ENCODE data around the gene GCN1. TPM values are rescaled to one million over a fixed set of nuclear protein-coding genes. Genes with fewer than 3 reads are reported as not detected.

Gene GCN1
- polyA plus RNA-seq, 3 donors = 5.0 to 22.1 (median 8.3) TPM

GRCh38 chr12:120231316-120232011 lies 36.9 kb upstream of the GCN1 start:
- intact Hi-C loops (cut with micrococcal nuclease) = no loop called here
- H3K27ac Mint-ChIP-seq = peak overlapping the region; percentile 91 to 99 (median 97)

GRCh38 chr12:120230974-120231315 lies 36.4 kb upstream of the GCN1 start:
- H3K9me3 Mint-ChIP-seq = no peaks in the 10 kb centered on the region
- Histone ChIP-seq H3K27ac (ENCODE audit: low read depth in 1 of 2, low read length in 2 of 2) (peak overlapping the region; percentile 94), H3K36me3 (replicated peaks in 1 of 2; ENCODE audit: control insufficient read depth in 1 of 2, insufficient read depth in 2 of 2, low read length in 2 of 2) (peaks cover 9 to 14% of the 10 kb centered on the region in 2 donors), H3K4me1 (ENCODE audit: control insufficient read depth in 1 of 2, insufficient read depth in 2 of 2, low read length in 2 of 2) (peaks cover 100% of the 10 kb centered on the region in 2 donors), H3K4me2 (replicated peaks; ENCODE audit: extremely low read depth, low read length, poor library complexity, severe bottlenecking) (peak overlapping the region; percentile 81), H3K4me3 (replicated peaks in 1 of 3; ENCODE audit: low read depth in 2 of 3, low read length in 3 of 3) (peak overlapping the region in 1 of 3 experiments; percentile 70), H3K9ac (ENCODE audit: insufficient read depth, low read length, poor library complexity, severe bottlenecking) (peak overlapping the region; percentile 47), H2AFZ (ENCODE audit: insufficient read depth, low read depth, low read length, poor library complexity, severe bottlenecking) (no peak overlapping the region), H3K27me3 (ENCODE audit: control insufficient read depth in 2 of 2, insufficient read depth in 2 of 2, low read length in 2 of 2) (no peaks in the 10 kb centered on the region), H3K79me2 (ENCODE audit: insufficient read depth, low read length) (peaks cover 90% of the 10 kb centered on the region), H3K9me3 (replicated peaks in 1 of 2; ENCODE audit: control insufficient read depth in 1 of 2, insufficient read depth in 1 of 2, low read length in 2 of 2) (no peaks in the 10 kb centered on the region), H4K20me1 (ENCODE audit: insufficient read depth, low read length) (peaks cover 87% of the 10 kb centered on the region)
- H3K27ac Mint-ChIP-seq = peak overlapping the region; percentile 91 to 99 (median 97)
- WGBS (ENCODE audit: insufficient coverage) = 25% methylated on average over 3 of the region's 6 CpGs
- no peak for DNase-seq
- H3K27me3 Mint-ChIP-seq (ENCODE audit: low read depth in 3 of 3) = no peaks in the 10 kb centered on the region
- TF ChIP-seq CTCF (IDR thresholded peaks at IDR 0.05) = no peak
- intact Hi-C loops (cut with micrococcal nuclease) = no loop called here
- H3K36me3 Mint-ChIP-seq = peaks cover 21 to 48% of the 10 kb centered on the region in 2 donors
- peak overlapping the region; percentile 55 to 89 for H3K4me3 Mint-ChIP-seq
- H3K4me1 Mint-ChIP-seq = peaks cover 100% of the 10 kb centered on the region

More at GRCh38 chr12:120231316-120232011, 36.9 kb upstream of the GCN1 start:
- Histone ChIP-seq H3K4me2 (replicated peaks; ENCODE audit: extremely low read depth, low read length, poor library complexity, severe bottlenecking) (peak overlapping the region; percentile 81), H2AFZ (ENCODE audit: insufficient read depth, low read depth, low read length, poor library complexity, severe bottlenecking) (no peak overlapping the region), H3K27ac (ENCODE audit: low read depth in 1 of 2, low read length in 2 of 2) (peak overlapping the region; percentile 94), H3K4me3 (replicated peaks in 1 of 3; ENCODE audit: low read depth in 2 of 3, low read length in 3 of 3) (peak overlapping the region in 1 of 3 experiments; percentile 70), H3K9me3 (replicated peaks in 1 of 2; ENCODE audit: control insufficient read depth in 1 of 2, insufficient read depth in 1 of 2, low read length in 2 of 2) (no peaks in the 10 kb centered on the region), H3K9ac (ENCODE audit: insufficient read depth, low read length, poor library complexity, severe bottlenecking) (peak overlapping the region; percentile 51), H3K36me3 (replicated peaks in 1 of 2; ENCODE audit: control insufficient read depth in 1 of 2, insufficient read depth in 2 of 2, low read length in 2 of 2) (peaks cover 4 to 8% of the 10 kb centered on the region in 2 donors), H4K20me1 (ENCODE audit: insufficient read depth, low read length) (peaks cover 83% of the 10 kb centered on the region), H3K4me1 (ENCODE audit: control insufficient read depth in 1 of 2, insufficient read depth in 2 of 2, low read length in 2 of 2) (peaks cover 100% of the 10 kb centered on the region in 2 donors), H3K27me3 (ENCODE audit: control insufficient read depth in 2 of 2, insufficient read depth in 2 of 2, low read length in 2 of 2) (no peaks in the 10 kb centered on the region), H3K79me2 (ENCODE audit: insufficient read depth, low read length) (peaks cover 90% of the 10 kb centered on the region)
- peak overlapping the region; percentile 55 to 89 for H3K4me3 Mint-ChIP-seq
- peaks cover 100% of the 10 kb centered on the region for H3K4me1 Mint-ChIP-seq
- H3K27me3 Mint-ChIP-seq (ENCODE audit: low read depth in 3 of 3) = no peaks in the 10 kb centered on the region
- peaks cover 18 to 45% of the 10 kb centered on the region in 2 donors for H3K36me3 Mint-ChIP-seq
- no peaks in the 10 kb centered on the region for H3K9me3 Mint-ChIP-seq
- WGBS (ENCODE audit: insufficient coverage) = 0% methylated on average over 1 of the region's 3 CpGs
- DNase-seq = peak; percentile 87 to 95 (median 91)
- TF ChIP-seq CTCF (IDR thresholded peaks at IDR 0.05) = no peak
